Muscle of leg (tissue), 11 donors: ENCODE results near the gene RCOR1. TPM values are rescaled to one million over a fixed set of nuclear protein-coding genes. Genes with fewer than 3 reads are reported as not detected.
"Not testable (repeated sequence)": the region's sequence is repeated elsewhere in the genome, so short reads cannot be mapped to it uniquely, and the experiment has no call there.

Source experiments
- DNase-seq: peaks from one replicate; pipeline ENCODE4 v3.0.0; 2013
- H3K27ac ChIP-seq: one replicate; pipeline ENCODE4 v1.5.1; 2013; ENCODE audit warnings: mild to moderate bottlenecking, low read length, control low read depth
- H3K27me3 ChIP-seq: one replicate; pipeline ENCODE4 v1.6.1; 2013; ENCODE audit warnings: low read length; ENCODE audit not compliant: control insufficient read depth, insufficient read depth
- H3K36me3 ChIP-seq: one replicate; pipeline ENCODE4 v1.6.1; 2013; ENCODE audit warnings: low read length; ENCODE audit not compliant: control insufficient read depth, insufficient read depth
- H3K4me1 ChIP-seq: one replicate; pipeline ENCODE4 v1.6.1; 2013; ENCODE audit warnings: low read length; ENCODE audit not compliant: control insufficient read depth, insufficient read depth
- H3K4me3 ChIP-seq: one replicate; pipeline ENCODE4 v1.5.1; 2013; ENCODE audit warnings: low read length, control low read depth
- H3K9me3 ChIP-seq: replicated peaks from 2 replicates; pipeline ENCODE4 v1.6.1; 2013; ENCODE audit warnings: low read depth, low read length; ENCODE audit not compliant: control insufficient read depth
- WGBS: methylation state at CpG from one replicate; pipeline ENCODE4 v1.1.5; 2013; ENCODE audit warnings: missing lambda C conversion rate; ENCODE audit not compliant: insufficient coverage; 5-methylcytosine and 5-hydroxymethylcytosine counted together
- polyA plus RNA-seq, 8 donors: library from polyadenylated mRNA; unstranded; fragments of 120-200 nt; gene quantifications; one replicate each; pipeline versions ENCODE4 v1.2.1 to v1.2.3, GENCODE V29; 2013; ENCODE audit warnings: inconsistent platforms in 1 of 8, low replicate concordance in 1 of 8; ENCODE audit not compliant: insufficient read length in 8 of 8, insufficient read depth in 1 of 8
- total RNA-seq: library from RNA; stranded (reverse); fragments of 120-200 nt; gene quantifications from one replicate; pipeline ENCODE4 v1.2.4, GENCODE V29; 2013

Gene RCOR1
- total and polyA plus RNA-seq, 9 donors: 16.2 to 38.7 (median 29.4) TPM

DNA sequence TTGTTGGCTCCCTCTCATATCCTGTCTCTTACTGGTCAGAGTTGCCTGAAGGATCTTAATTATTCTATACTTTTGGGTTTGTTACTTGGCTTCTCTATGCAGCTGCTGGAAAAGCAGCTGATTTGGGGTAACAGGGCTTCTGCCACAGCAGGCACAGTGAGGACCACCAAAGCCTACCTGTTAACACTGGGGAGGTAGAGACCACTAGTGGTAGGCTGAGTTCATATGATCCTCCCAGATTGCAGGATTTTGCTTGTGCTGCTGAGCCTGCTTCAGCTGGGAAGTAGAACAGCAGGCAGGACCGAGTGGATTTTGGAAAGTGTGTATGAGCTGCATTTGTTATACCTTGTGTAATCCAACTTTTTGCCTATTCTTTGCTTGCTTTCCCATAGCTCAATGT is 34.1 kb downstream of the RCOR1 start:
- no CpG with 5 or more reads among the region's 1 CpG for WGBS
- Histone ChIP-seq H3K27ac (no peak overlapping the region), H3K36me3 (peaks cover 3% of the 10 kb centered on the region), H3K9me3 (no peaks in the 10 kb centered on the region), H3K4me3 (no peak overlapping the region), H3K4me1 (peaks cover 15% of the 10 kb centered on the region), H3K27me3 (no peaks in the 10 kb centered on the region)
- DNase-seq: no peak

DNA sequence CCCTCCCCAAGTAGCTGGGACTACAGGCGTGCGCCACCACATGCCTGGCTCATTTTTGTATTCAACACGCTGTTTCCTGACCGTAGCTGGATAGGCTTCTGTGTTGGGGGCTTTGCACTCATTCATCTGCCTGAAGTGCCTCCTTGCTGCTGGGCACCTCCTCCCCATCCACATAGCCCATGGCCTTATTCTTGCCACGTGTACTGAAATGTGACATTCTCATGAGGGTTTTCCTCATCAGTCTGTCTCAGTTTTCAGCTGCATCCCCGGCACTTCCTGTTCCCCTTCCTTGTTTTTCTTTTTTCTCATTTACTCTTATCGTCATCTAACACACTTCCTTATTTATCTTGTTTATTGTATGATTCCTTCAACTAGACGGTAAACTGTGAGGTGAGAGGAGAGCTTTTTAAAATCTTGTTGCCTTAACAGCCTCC is 36.6 kb downstream of the RCOR1 start:
- Histone ChIP-seq H3K4me3 (no peak overlapping the region), H3K27ac (no peak overlapping the region), H3K36me3 (peaks cover 3% of the 10 kb centered on the region), H3K27me3 (no peaks in the 10 kb centered on the region), H3K4me1 (peaks cover 15% of the 10 kb centered on the region), H3K9me3 (no peaks in the 10 kb centered on the region)
- WGBS: no CpG with 5 or more reads among the region's 8 CpGs
- peak; percentile 30 for DNase-seq

GRCh38 chr14:102629808-102630350 is 37.4 kb downstream of the RCOR1 start:
- peaks cover 3% of the 10 kb centered on the region for H3K36me3 ChIP-seq
- H3K4me1 ChIP-seq: peaks cover 15% of the 10 kb centered on the region

DNA sequence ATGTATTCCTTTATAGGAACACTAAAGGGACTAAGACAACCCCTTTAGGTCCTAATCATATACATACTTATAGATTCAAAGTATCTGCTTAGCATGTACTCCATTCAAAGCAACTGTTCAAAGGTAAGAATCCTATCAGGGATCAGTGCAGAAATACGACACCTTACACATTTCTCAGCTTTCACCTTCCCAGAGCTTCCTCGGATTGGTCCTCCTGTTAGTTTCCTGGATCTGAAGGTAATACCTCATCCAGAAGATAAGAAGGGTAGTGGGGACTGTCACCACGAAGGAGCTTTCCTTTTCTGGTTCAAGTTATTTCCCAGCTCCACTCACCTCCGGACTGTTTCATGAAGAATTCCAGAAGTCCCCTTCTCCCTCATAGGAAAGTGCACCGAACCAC is 38.0 kb downstream of the RCOR1 start:
- Histone ChIP-seq H3K36me3 (peaks cover 3% of the 10 kb centered on the region), H3K4me3 (no peak overlapping the region), H3K9me3 (no peaks in the 10 kb centered on the region), H3K27me3 (no peaks in the 10 kb centered on the region), H3K4me1 (peaks cover 15% of the 10 kb centered on the region), H3K27ac (no peak overlapping the region)
- no peak for DNase-seq
- no CpG with 5 or more reads among the region's 5 CpGs for WGBS

More at GRCh38 chr14:102629808-102630350, 37.4 kb downstream of the RCOR1 start:
- no peaks in the 10 kb centered on the region for H3K9me3 ChIP-seq
- 83% methylated on average over 1 of the region's 3 CpGs for WGBS
- no peak overlapping the region for H3K27ac ChIP-seq
- DNase-seq: no peak
- H3K4me3 ChIP-seq: no peak overlapping the region
- H3K27me3 ChIP-seq: no peaks in the 10 kb centered on the region

- H3K27ac ChIP-seq: no peak overlapping the region
- H3K4me1 ChIP-seq: peaks cover 15% of the 10 kb centered on the region
- peaks cover 3% of the 10 kb centered on the region for H3K36me3 ChIP-seq
- H3K9me3 ChIP-seq: no peaks in the 10 kb centered on the region
- 67% methylated on average over 5 of the region's 8 CpGs for WGBS
- no peaks in the 10 kb centered on the region for H3K27me3 ChIP-seq
- H3K4me3 ChIP-seq: no peak overlapping the region
- DNase-seq: no peak
Measured at GRCh38 chr14:102630881-102631280, 38.4 kb downstream of the RCOR1 start.

GRCh38 chr14:102633906-102634595 is 41.6 kb downstream of the RCOR1 start:
- 79% methylated on average over 2 of the region's 4 CpGs for WGBS
- DNase-seq: no peak
- no peaks in the 10 kb centered on the region for H3K27me3 ChIP-seq

DNA sequence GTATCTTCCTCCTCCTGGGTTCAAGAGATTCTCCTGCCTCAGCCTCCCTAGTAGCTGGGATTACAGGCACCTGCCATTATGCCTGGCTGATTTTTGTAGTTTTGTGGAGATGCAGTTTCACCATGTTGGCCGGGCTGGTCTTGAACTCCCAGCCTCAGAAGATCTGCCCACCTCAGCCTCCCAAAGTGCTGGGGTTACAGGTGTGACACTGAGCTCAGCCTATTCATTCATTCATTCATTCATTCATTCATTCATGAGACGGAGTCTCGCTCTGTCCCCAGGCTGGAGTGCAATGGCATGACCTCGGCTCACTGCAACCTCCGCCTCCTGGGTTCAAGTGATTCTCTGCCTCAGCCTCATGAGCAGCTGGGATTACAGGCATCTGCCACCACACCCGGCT is 47.2 kb downstream of the RCOR1 start:
- not testable (repeated sequence) for DNase-seq, H3K27ac ChIP-seq, H3K9me3 ChIP-seq, H3K4me3 ChIP-seq, H3K27me3 ChIP-seq, H3K4me1 ChIP-seq, H3K36me3 ChIP-seq
- no CpG with 5 or more reads among the region's 6 CpGs for WGBS

More at GRCh38 chr14:102633906-102634595, 41.6 kb downstream of the RCOR1 start:
- no peaks in the 10 kb centered on the region for H3K9me3 ChIP-seq
- H3K36me3 ChIP-seq: peaks cover 3% of the 10 kb centered on the region
- no peak overlapping the region for H3K4me3 ChIP-seq
- peaks cover 15% of the 10 kb centered on the region for H3K4me1 ChIP-seq
- no peak overlapping the region for H3K27ac ChIP-seq

GRCh38 chr14:102644523-102644922 is 52.1 kb downstream of the RCOR1 start:
- DNase-seq: no peak
- 80% methylated on average over 2 of the region's 3 CpGs for WGBS
- H3K27ac ChIP-seq: peak overlapping the region; percentile 63
- no peak overlapping the region for H3K4me3 ChIP-seq
- no peaks in the 10 kb centered on the region for H3K9me3 ChIP-seq
- H3K4me1 ChIP-seq: peaks cover 8% of the 10 kb centered on the region
- H3K27me3 ChIP-seq: no peaks in the 10 kb centered on the region
- no peaks in the 10 kb centered on the region for H3K36me3 ChIP-seq

GRCh38 chr14:102645746-102646440 is 53.4 kb downstream of the RCOR1 start:
- 50% methylated on average over 1 of the region's 2 CpGs for WGBS
- peak overlapping the region; percentile 47 for H3K27ac ChIP-seq

DNA sequence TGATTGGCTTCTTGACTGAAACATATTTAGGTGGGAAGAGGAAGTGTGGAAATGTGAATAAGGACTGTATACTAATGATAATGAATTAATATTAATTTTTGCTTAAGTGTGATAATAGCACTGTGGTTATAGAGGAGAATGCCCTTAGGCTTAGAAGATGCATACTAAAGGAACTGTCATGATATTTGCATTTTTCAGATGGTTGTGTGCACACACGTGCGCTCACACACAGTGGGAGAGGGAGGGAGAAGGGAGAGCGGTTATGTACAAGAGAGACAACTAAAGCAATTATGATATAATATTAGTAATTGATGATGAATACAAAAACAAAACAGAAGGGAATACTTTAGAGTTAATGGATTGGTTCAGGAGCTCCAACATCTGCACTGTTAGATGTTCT is 54.2 kb downstream of the RCOR1 start:
- Histone ChIP-seq H3K27ac (no peak overlapping the region), H3K4me1 (peaks cover 8% of the 10 kb centered on the region)
- no CpG with 5 or more reads among the region's 3 CpGs for WGBS

More at GRCh38 chr14:102645746-102646440, 53.4 kb downstream of the RCOR1 start:
- no peaks in the 10 kb centered on the region for H3K9me3 ChIP-seq
- no peaks in the 10 kb centered on the region for H3K27me3 ChIP-seq
- peaks cover 8% of the 10 kb centered on the region for H3K4me1 ChIP-seq
- DNase-seq: no peak
- H3K4me3 ChIP-seq: no peak overlapping the region
- no peaks in the 10 kb centered on the region for H3K36me3 ChIP-seq

More for the DNA sequence above, 54.2 kb downstream of the RCOR1 start:
- no peaks in the 10 kb centered on the region for H3K36me3 ChIP-seq
- H3K27me3 ChIP-seq: no peaks in the 10 kb centered on the region
- no peak overlapping the region for H3K4me3 ChIP-seq
- DNase-seq: no peak
- H3K9me3 ChIP-seq: no peaks in the 10 kb centered on the region
